Adipocyte (in vitro differentiated cells): ENCODE results near the gene KLHL14.

ENCODE experiments used
- DNase-seq: peaks from one replicate; pipeline ENCODE4 v3.0.0-alpha.2; 2015; ENCODE audit warnings: low read depth
- H3K27me3 ChIP-seq: replicated peaks from 2 replicates; pipeline ENCODE4 v1.7.0; 2013; ENCODE audit warnings: mild to moderate bottlenecking, low read length, moderate library complexity; ENCODE audit not compliant: control insufficient read depth, insufficient read depth
- H3K36me3 ChIP-seq: 2 replicates; pipeline ENCODE4 v1.7.0; 2013; ENCODE audit warnings: low read length, mild to moderate bottlenecking, moderate library complexity; ENCODE audit not compliant: control insufficient read depth, insufficient read depth, severe bottlenecking
- H3K4me1 ChIP-seq: 2 replicates; pipeline ENCODE4 v1.7.0; 2013; ENCODE audit warnings: mild to moderate bottlenecking, low read length, moderate library complexity; ENCODE audit not compliant: control insufficient read depth, insufficient read depth
- H3K4me3 ChIP-seq: 2 replicates; pipeline ENCODE4 v1.7.0; 2013; ENCODE audit warnings: mild to moderate bottlenecking, low read length, moderate library complexity
- H3K9ac ChIP-seq: 2 replicates; pipeline ENCODE4 v1.7.0; 2013; ENCODE audit warnings: mild to moderate bottlenecking, low read length, moderate library complexity
- H3K9me3 ChIP-seq: 2 replicates; pipeline ENCODE4 v1.7.0; 2013; ENCODE audit warnings: mild to moderate bottlenecking, low read length, moderate library complexity; ENCODE audit not compliant: control insufficient read depth

Gene KLHL14

GRCh38 chr18:32711862-32712261, 61.0 kb downstream of the KLHL14 start:
- Histone ChIP-seq H3K9me3 (no peaks in the 10 kb centered on the region), H3K9ac (no peak overlapping the region), H3K27me3 (peaks cover 6% of the 10 kb centered on the region), H3K4me3 (no peak overlapping the region), H3K4me1 (no peaks in the 10 kb centered on the region), H3K36me3 (no peaks in the 10 kb centered on the region)
- no peak for DNase-seq

DNA sequence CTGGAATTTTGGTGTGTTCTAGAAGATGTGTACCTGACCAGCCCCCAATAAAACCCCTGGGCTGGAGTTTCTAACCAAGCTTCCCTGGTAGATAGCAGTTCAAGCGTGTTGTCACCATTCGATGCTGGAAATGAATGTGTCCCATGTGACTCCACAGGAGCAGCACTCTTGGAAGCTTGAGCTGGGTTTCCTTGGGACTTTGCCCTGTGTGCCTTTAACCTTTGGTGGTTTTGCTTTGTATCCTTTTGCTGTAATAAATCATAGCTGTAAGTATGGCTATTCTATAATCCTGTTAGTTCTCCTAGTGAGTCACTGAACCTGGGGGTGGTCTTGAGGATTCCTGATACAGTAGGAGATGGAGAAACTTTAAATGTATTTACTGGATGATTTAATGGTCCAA, 65.2 kb downstream of the KLHL14 start:
- Histone ChIP-seq H3K4me1 (no peaks in the 10 kb centered on the region), H3K27me3 (peaks cover 6% of the 10 kb centered on the region), H3K9me3 (no peaks in the 10 kb centered on the region), H3K9ac (no peak overlapping the region), H3K36me3 (no peaks in the 10 kb centered on the region), H3K4me3 (no peak overlapping the region)
- no peak for DNase-seq

- no peaks in the 10 kb centered on the region for H3K4me1 ChIP-seq
- H3K4me3 ChIP-seq: no peak overlapping the region
- no peaks in the 10 kb centered on the region for H3K36me3 ChIP-seq
- no peak for DNase-seq
- H3K9ac ChIP-seq: no peak overlapping the region
- H3K27me3 ChIP-seq: peaks cover 6% of the 10 kb centered on the region
- H3K9me3 ChIP-seq: no peaks in the 10 kb centered on the region
These were observed 65.7 kb downstream of the KLHL14 start for GRCh38 chr18:32707147-32707546.

DNA sequence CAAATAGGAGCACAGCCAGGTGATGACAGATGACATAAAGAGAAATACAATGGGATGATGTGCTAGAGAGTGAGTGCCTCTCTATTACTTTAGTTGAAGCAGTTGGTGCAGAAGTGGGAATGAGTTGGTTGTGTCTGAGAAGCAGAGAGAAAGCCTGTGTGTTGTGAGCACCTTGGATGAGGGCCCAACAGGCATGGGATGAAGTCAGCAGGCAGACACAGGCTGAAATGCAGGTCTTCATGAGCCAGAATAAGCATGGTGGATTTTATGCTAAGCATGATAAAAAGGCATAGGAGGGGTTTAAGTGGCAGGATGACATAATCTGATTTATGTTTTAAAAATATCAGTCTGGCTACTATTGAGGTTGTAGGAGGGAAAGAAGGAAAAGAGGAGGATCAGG, 71.5 kb downstream of the KLHL14 start:
- no peak for DNase-seq
- H3K9ac ChIP-seq: no peak overlapping the region
- H3K36me3 ChIP-seq: no peaks in the 10 kb centered on the region
- no peak overlapping the region for H3K4me3 ChIP-seq
- no peaks in the 10 kb centered on the region for H3K4me1 ChIP-seq
- H3K9me3 ChIP-seq: no peaks in the 10 kb centered on the region
- peaks cover under 1% of the 10 kb centered on the region for H3K27me3 ChIP-seq

DNA sequence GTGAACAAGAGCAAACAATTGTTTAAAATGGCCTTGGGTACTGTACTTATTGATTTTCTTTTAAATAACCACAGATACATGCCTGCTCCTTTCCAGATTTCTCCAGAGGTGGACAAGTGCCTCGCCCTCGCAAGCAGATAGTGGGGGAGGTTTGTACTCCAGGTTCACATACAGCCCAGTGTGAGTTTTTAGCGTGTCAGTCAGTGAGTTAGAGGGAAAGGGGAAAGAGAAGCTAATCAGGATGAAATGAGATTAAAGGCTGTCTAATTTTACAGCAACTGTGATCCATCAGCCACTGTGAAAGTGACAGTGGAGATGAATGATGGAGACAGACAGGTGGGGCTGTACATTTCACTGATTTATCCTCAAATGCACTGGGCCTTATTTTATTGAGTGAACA, 74.7 kb downstream of the KLHL14 start:
- Histone ChIP-seq H3K4me1 (no peaks in the 10 kb centered on the region), H3K27me3 (peaks cover 3% of the 10 kb centered on the region), H3K4me3 (no peak overlapping the region), H3K9ac (no peak overlapping the region), H3K36me3 (no peaks in the 10 kb centered on the region), H3K9me3 (no peaks in the 10 kb centered on the region)
- DNase-seq: no peak

- Histone ChIP-seq H3K27me3 (peaks cover 3% of the 10 kb centered on the region), H3K9me3 (no peaks in the 10 kb centered on the region), H3K9ac (no peak overlapping the region), H3K4me3 (no peak overlapping the region), H3K4me1 (no peaks in the 10 kb centered on the region), H3K36me3 (no peaks in the 10 kb centered on the region)
- DNase-seq: no peak
These were observed 76.4 kb downstream of the KLHL14 start for GRCh38 chr18:32696376-32696775.

GRCh38 chr18:32695534-32695933, 77.3 kb downstream of the KLHL14 start:
- Histone ChIP-seq H3K9me3 (no peaks in the 10 kb centered on the region), H3K36me3 (no peaks in the 10 kb centered on the region), H3K4me1 (no peaks in the 10 kb centered on the region), H3K27me3 (peaks cover 11% of the 10 kb centered on the region), H3K9ac (no peak overlapping the region), H3K4me3 (no peak overlapping the region)
- no peak for DNase-seq

- no peak overlapping the region for H3K4me3 ChIP-seq
These were observed 84.0 kb downstream of the KLHL14 start for GRCh38 chr18:32688821-32689220.

DNA sequence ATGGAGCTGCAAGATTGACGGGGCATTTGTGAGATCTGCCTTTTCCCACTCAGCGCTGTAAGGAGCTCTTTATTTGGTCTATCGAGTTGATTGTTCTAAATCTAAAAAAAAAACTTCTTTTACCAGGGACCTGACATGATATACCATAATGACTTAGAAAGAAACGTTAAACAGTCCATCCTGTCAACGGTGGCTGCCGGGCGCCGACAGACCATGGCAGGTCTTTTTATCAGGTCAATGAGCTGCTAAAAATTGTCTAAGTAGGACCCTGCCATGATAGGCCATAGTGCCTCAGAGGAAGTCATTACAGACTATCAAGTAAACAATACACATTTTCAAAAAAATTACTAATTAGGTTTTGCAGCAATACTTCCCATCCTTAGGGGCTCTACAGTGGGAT, 87.9 kb downstream of the KLHL14 start:
- no peaks in the 10 kb centered on the region for H3K4me1 ChIP-seq
- H3K4me3 ChIP-seq: no peak overlapping the region
- no peaks in the 10 kb centered on the region for H3K9me3 ChIP-seq
- H3K9ac ChIP-seq: no peak overlapping the region
- H3K36me3 ChIP-seq: no peaks in the 10 kb centered on the region
- H3K27me3 ChIP-seq: peaks cover 4% of the 10 kb centered on the region
- no peak for DNase-seq

More at GRCh38 chr18:32688821-32689220, 84.0 kb downstream of the KLHL14 start:
- Histone ChIP-seq H3K27me3 (peaks cover 12% of the 10 kb centered on the region), H3K36me3 (no peaks in the 10 kb centered on the region), H3K4me1 (no peaks in the 10 kb centered on the region), H3K9me3 (no peaks in the 10 kb centered on the region), H3K9ac (no peak overlapping the region)
- no peak for DNase-seq

DNA sequence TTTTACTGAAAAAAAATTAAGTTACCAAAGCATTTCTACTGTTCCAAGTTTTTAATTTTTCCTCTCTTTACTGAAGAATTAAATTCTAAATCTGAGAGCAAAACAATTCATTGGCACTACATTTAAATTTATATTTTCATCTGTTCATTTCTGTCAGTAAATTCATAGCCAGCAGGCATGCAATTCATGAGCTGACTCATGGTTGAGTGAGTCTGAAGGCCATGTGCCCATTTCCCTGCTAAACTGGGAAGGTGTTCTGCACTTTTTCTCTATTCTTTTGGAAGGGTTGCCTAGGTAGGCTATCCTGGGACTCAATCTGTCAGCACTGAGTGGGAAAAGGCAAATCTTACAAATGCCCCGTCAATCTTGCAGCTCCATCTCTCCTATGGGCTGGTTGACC, 88.7 kb downstream of the KLHL14 start:
- Histone ChIP-seq H3K9me3 (no peaks in the 10 kb centered on the region), H3K9ac (no peak overlapping the region), H3K36me3 (no peaks in the 10 kb centered on the region), H3K4me1 (no peaks in the 10 kb centered on the region), H3K27me3 (no peaks in the 10 kb centered on the region), H3K4me3 (no peak overlapping the region)
- no peak for DNase-seq

- no peaks in the 10 kb centered on the region for H3K9me3 ChIP-seq
- no peak overlapping the region for H3K9ac ChIP-seq
- H3K4me1 ChIP-seq: no peaks in the 10 kb centered on the region
- DNase-seq: no peak
- H3K36me3 ChIP-seq: no peaks in the 10 kb centered on the region
- H3K4me3 ChIP-seq: no peak overlapping the region
- peaks cover 7% of the 10 kb centered on the region for H3K27me3 ChIP-seq
These were observed 89.8 kb downstream of the KLHL14 start for GRCh38 chr18:32683044-32683443.

- Histone ChIP-seq H3K4me3 (no peak overlapping the region), H3K27me3 (peaks cover 13% of the 10 kb centered on the region), H3K36me3 (no peaks in the 10 kb centered on the region), H3K9ac (no peak overlapping the region), H3K9me3 (no peaks in the 10 kb centered on the region), H3K4me1 (no peaks in the 10 kb centered on the region)
- DNase-seq: no peak
These were observed 95.2 kb downstream of the KLHL14 start for GRCh38 chr18:32677578-32677977.
